ENCODE results near the gene VMP1.
"Not testable (repeated sequence)": the region's sequence is repeated elsewhere in the genome, so short reads cannot be mapped to it uniquely, and the experiment has no call there.

Gene VMP1

DNA sequence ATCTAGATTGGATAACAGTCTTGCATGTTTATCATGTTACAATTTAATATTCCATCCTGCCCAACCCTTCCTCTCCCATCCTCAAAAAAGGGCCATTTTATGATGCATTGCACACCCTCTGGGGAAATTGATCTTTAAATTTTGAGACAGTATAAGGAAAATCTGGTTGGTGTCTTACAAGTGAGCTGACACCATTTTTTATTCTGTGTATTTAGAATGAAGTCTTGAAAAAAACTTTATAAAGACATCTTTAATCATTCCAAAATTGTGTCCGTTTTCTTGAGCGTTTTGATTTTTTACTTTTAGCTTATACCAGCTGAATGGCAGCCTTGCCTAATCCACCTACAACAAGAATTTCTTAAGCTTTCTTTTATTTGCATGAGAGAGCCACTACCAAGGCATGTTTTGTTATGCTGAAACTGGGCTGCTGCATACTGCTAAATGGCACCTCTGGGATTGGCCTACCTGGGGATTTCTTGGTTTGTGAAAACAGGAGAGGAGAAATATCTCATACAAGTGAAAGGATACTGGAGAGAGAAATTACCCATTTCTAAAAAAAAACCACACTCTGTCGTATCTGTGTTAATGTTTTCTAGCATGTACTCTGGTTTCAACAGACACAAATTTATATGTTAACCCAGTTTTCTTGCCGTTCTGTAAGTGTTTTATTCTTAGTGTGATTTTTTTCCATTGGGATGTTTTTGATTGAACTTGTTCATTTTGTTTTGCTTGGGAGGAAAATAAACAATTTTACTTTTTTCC is 133.1 kb downstream of the VMP1 start:
- peak overlapping the region; percentile 63 for H3K4me3 ChIP-seq (ENCODE audit: low read depth, low read length)
- TF ChIP-seq, protein P1, sequence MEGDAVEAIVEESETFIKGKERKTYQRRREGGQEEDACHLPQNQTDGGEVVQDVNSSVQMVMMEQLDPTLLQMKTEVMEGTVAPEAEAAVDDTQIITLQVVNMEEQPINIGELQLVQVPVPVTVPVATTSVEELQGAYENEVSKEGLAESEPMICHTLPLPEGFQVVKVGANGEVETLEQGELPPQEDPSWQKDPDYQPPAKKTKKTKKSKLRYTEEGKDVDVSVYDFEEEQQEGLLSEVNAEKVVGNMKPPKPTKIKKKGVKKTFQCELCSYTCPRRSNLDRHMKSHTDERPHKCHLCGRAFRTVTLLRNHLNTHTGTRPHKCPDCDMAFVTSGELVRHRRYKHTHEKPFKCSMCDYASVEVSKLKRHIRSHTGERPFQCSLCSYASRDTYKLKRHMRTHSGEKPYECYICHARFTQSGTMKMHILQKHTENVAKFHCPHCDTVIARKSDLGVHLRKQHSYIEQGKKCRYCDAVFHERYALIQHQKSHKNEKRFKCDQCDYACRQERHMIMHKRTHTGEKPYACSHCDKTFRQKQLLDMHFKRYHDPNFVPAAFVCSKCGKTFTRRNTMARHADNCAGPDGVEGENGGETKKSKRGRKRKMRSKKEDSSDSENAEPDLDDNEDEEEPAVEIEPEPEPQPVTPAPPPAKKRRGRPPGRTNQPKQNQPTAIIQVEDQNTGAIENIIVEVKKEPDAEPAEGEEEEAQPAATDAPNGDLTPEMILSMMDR (IDR thresholded peaks at IDR 0.05; ENCODE audit: low read depth, low read length, missing control alignments) = no peak
- no peak for DNase-seq (ENCODE audit: low read depth)

DNA sequence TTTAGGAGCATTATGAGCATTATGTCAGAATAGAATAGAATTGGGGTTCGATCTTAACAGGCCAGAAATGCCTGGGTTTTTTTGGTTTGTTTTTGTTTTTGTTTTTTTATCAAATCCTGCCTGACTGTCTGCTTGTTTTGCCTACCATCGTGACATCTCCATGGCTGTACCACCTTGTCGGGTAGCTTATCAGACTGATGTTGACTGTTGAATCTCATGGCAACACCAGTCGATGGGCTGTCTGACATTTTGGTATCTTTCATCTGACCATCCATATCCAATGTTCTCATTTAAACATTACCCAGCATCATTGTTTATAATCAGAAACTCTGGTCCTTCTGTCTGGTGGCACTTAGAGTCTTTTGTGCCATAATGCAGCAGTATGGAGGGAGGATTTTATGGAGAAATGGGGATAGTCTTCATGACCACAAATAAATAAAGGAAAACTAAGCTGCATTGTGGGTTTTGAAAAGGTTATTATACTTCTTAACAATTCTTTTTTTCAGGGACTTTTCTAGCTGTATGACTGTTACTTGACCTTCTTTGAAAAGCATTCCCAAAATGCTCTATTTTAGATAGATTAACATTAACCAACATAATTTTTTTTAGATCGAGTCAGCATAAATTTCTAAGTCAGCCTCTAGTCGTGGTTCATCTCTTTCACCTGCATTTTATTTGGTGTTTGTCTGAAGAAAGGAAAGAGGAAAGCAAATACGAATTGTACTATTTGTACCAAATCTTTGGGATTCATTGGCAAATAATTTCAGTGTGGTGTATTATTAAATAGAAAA is 133.8 kb downstream of the VMP1 start:
- DNase-seq (ENCODE audit: low read depth) = not testable (repeated sequence)
- H3K4me3 ChIP-seq (ENCODE audit: low read depth, low read length) = peak overlapping the region; percentile 63

DNA sequence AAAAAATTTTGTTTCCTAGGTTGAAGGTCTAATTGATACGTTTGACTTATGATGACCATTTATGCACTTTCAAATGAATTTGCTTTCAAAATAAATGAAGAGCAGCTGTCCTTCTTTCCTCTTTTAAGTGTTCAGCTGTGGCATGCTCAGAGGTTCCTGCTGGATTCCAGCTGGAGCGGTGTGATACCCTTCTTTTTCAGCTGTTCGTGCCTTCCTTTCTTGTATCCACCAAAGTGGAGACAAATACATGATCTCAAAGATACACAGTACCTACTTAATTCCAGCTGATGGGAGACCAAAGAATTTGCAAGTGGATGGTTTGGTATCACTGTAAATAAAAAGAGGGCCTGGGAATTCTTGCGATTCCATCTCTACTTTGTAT is 134.4 kb downstream of the VMP1 start:
- not testable (repeated sequence) for DNase-seq (ENCODE audit: low read depth)
- H3K4me3 ChIP-seq (ENCODE audit: low read depth, low read length) = peak overlapping the region; percentile 63

DNA sequence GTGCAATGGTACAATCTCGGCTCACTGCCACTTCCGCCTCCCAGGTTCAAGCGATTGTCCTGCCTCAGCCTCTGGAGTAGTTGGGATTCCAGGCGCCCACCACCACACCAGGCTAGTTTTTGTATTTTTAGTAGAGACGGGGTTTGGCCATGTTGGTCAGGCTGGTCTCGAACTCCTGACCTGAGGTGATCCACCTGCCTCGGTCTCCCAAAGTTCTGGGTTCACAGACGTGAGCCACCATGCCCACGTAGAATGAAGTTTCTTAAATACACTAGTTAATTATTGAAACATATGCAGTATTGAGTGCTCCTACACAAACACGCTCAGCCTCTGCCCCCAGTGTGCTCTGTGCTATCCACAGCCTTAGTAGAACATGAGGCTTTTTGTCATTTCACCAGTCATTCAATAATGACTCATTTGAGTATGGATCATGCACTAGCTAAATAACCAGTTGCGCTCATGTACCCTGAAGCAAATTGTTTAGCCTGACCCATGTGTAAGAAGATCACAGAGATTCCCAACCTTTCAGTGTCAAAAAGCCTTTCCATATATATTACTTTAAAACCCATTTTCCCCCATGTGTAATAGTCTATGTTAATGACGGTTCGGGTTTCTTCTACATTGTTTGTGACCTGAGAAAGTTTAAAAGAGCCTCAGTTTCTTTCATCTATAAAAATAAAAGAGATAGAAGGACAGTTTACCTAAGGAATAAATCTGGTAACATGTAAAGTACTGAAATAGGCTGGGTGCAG is 135.6 kb downstream of the VMP1 start:
- no peak for DNase-seq (ENCODE audit: low read depth)
- TF ChIP-seq, protein P1 (IDR thresholded peaks at IDR 0.05; ENCODE audit: low read depth, low read length, missing control alignments) = no peak

DNA sequence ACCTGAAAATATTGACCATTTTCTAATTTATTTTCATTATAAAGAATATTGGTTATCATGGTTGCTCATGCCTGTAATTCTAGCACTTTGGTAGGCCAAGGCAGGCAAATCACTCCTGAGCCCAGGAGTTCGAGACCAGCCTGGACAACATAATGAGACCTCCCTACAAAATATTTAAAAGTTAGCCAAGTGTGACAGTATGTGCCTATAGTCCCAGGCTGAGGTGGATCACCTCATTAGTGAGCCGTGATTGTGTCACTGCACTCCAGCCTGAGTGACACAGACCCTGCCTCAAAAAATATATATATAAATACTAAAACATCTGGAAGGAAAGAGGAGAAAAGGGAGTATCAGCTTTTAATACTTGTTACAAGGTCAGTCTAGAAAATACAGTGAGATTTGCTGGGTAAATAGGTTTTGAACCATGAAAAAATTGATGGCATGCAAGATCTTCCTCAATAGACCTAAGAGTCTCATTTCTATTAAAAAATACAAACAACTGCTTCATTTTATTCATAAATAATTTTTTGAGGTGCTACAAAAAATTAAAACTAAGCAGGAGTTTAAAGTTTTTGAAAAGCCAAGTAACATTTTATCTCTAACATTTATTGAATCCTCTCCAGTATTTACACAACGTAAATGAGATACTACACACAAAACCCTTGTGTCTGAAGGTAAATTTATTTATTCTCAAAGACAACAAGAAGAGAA is 137.6 kb downstream of the VMP1 start:
- H3K4me3 ChIP-seq (ENCODE audit: low read depth, low read length) = no peak overlapping the region
- TF ChIP-seq, protein P1 (IDR thresholded peaks at IDR 0.05; ENCODE audit: low read depth, low read length, missing control alignments) = no peak
- DNase-seq (ENCODE audit: low read depth) = no peak

More for the DNA sequence above, 135.6 kb downstream of the VMP1 start:
- H3K4me3 ChIP-seq (ENCODE audit: low read depth, low read length) = no peak overlapping the region

DNA sequence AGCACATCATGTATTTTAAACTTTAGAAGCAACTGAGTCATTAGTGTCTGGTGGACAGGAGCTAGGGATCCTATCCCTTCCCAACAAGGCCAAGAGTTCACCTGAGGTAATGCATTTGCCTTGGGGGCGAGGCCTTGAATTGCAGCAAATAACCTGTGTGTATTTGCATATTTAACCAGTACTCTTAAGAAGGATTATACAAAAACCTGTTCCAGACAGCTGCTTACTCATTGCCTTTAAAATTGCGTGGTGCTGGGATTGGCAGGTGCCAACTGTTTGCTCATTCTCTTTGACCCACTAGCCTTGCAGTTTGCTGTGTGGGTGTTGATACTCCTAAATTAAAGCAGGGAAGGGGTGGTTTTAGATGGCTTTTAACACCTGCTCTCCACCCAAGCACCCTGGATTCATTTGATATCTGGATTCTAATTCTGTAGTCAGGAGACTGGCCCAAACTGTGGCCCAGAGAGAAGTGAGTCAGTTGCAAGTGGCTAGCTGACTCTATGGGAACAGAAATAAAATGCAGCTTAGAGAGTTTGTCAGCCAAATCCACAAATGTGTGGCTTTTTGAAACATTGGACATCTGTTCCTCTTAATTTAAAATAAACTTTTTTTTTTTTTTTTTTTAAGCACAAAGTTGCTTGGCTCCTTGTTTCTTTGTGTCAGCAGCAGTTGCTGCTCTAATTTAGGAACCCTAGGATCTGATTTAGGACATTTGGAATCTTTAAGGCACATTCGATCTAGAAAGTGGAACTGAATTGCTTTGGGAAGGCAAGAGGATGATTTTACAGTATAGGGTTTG is 138.3 kb downstream of the VMP1 start:
- DNase-seq (ENCODE audit: low read depth) = no peak
- TF ChIP-seq, protein P1 (IDR thresholded peaks at IDR 0.05; ENCODE audit: low read depth, low read length, missing control alignments) = no peak
- no peak overlapping the region; the same call in 1 of the 2 replicates for H3K4me3 ChIP-seq (ENCODE audit: low read depth, low read length)
